ENCODE measurements around the gene NAA40. TPM values are rescaled to one million over a fixed set of nuclear protein-coding genes. Genes with fewer than 3 reads are reported as not detected.

The NAA40 gene
- total RNA-seq, 4 donors from 2014 or later = 3.0 to 10.2 (median 6.1) TPM

- WGBS, 2 donors = 58% methylated on average over 4 of the region's 4 CpGs
These were observed 42.7 kb upstream of the NAA40 start for GRCh38 chr11:63896071-63896470.

GRCh38 chr11:63897459-63898146 is 41.2 kb upstream of the NAA40 start:
- intact Hi-C loops (cut with DNase I; ENCODE audit: low total_unique reads) = no loop called here
- H3K4me3 ChIP-seq (ENCODE audit: low read depth, poor library complexity, severe bottlenecking) = no peak overlapping the region
- no peak for DNase-seq (ENCODE audit: low spot score in 2 of 2)
- TF ChIP-seq CTCF (IDR thresholded peaks at IDR 0.05) = no peak
- TF ChIP-seq POLR2A (IDR thresholded peaks at IDR 0.05) = no peak
- WGBS, 2 donors = 67 to 70% methylated on average over 10 of the region's 10 CpGs

More at GRCh38 chr11:63896071-63896470, 42.7 kb upstream of the NAA40 start:
- no peak overlapping the region for H3K4me3 ChIP-seq (ENCODE audit: low read depth, poor library complexity, severe bottlenecking)
- intact Hi-C loops (cut with DNase I; ENCODE audit: low total_unique reads) = no loop called here
- no peak for DNase-seq (ENCODE audit: low spot score in 2 of 2)
- TF ChIP-seq CTCF (IDR thresholded peaks at IDR 0.05) = no peak
- no peak for TF ChIP-seq POLR2A (IDR thresholded peaks at IDR 0.05)

GRCh38 chr11:63901660-63902059 is 37.1 kb upstream of the NAA40 start:
- TF ChIP-seq POLR2A (IDR thresholded peaks at IDR 0.05) (no peak), CTCF (IDR thresholded peaks at IDR 0.05) (no peak)
- no peak for DNase-seq (ENCODE audit: low spot score in 2 of 2)
- intact Hi-C loops (cut with DNase I; ENCODE audit: low total_unique reads) = no loop called here
- H3K4me3 ChIP-seq (ENCODE audit: low read depth, poor library complexity, severe bottlenecking) = no peak overlapping the region
- 61 to 75% methylated on average over 3 of the region's 3 CpGs for WGBS, 2 donors

GRCh38 chr11:63903884-63904283 is 34.9 kb upstream of the NAA40 start:
- no peak for TF ChIP-seq CTCF (IDR thresholded peaks at IDR 0.05)
- no peak for TF ChIP-seq POLR2A (IDR thresholded peaks at IDR 0.05)
- H3K4me3 ChIP-seq (ENCODE audit: low read depth, poor library complexity, severe bottlenecking) = no peak overlapping the region
- DNase-seq (ENCODE audit: low spot score in 2 of 2) = no peak
- 95 to 96% methylated on average over 14 of the region's 14 CpGs for WGBS, 2 donors
- intact Hi-C loops (cut with DNase I; ENCODE audit: low total_unique reads) = no loop called here

- no peak for DNase-seq (ENCODE audit: low spot score in 2 of 2)
- H3K4me3 ChIP-seq (ENCODE audit: low read depth, poor library complexity, severe bottlenecking) = no peak overlapping the region
- no peak for TF ChIP-seq POLR2A (IDR thresholded peaks at IDR 0.05)
- TF ChIP-seq CTCF (IDR thresholded peaks at IDR 0.05) = no peak
- whole genome bisulfite sequencing, 2 donors = 93 to 97% methylated on average over 9 to 12 of the region's 13 CpGs
- intact Hi-C loops (cut with DNase I; ENCODE audit: low total_unique reads) = no loop called here
These were observed 34.1 kb upstream of the NAA40 start for GRCh38 chr11:63904743-63905142.

GRCh38 chr11:63905179-63905578 is 33.6 kb upstream of the NAA40 start:
- WGBS, 2 donors = 84 to 86% methylated on average over 6 of the region's 6 CpGs
- no peak for DNase-seq (ENCODE audit: low spot score in 2 of 2)
- no peak for TF ChIP-seq POLR2A (IDR thresholded peaks at IDR 0.05)
- TF ChIP-seq CTCF (IDR thresholded peaks at IDR 0.05) = no peak
- no peak overlapping the region for H3K4me3 ChIP-seq (ENCODE audit: low read depth, poor library complexity, severe bottlenecking)
- intact Hi-C loops (cut with DNase I; ENCODE audit: low total_unique reads) = no loop called here
